ENCODE data around the gene OVAAL.

GRCh38 chr1:180600343-180600742, 41.6 kb downstream of the OVAAL start:
- TF ChIP-seq ZNF384 (IDR thresholded peaks at IDR 0.05) (no peak), HDGF (IDR thresholded peaks at IDR 0.05; ENCODE audit: borderline replicate concordance) (no peak), SUZ12 (IDR thresholded peaks at IDR 0.05) (no peak), FOXK2 (IDR thresholded peaks at IDR 0.05) (no peak), SP1 (IDR thresholded peaks at IDR 0.05) (no peak), FOXM1 (IDR thresholded peaks at IDR 0.05; ENCODE audit: borderline replicate concordance) (no peak), FOXA1 (IDR thresholded peaks at IDR 0.05) (no peak), TARDBP (IDR thresholded peaks at IDR 0.05) (no peak)
- TF ChIP-seq, protein P1, sequence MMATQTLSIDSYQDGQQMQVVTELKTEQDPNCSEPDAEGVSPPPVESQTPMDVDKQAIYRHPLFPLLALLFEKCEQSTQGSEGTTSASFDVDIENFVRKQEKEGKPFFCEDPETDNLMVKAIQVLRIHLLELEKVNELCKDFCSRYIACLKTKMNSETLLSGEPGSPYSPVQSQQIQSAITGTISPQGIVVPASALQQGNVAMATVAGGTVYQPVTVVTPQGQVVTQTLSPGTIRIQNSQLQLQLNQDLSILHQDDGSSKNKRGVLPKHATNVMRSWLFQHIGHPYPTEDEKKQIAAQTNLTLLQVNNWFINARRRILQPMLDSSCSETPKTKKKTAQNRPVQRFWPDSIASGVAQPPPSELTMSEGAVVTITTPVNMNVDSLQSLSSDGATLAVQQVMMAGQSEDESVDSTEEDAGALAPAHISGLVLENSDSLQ (IDR thresholded peaks at IDR 0.05), result no peak
